Activated CD4-positive, alpha-beta T cell treated with anti-CD3 and anti-CD28 coated beads for 36 hours (primary cell): ENCODE results near the gene LAMB4. TPM values are rescaled to one million over a fixed set of nuclear protein-coding genes. Genes with fewer than 3 reads are reported as not detected.

Experiments used
- ATAC-seq: fragments of 200-7000 bp; cut with Tn5 transposase; one replicate; pipeline ENCODE4 v1.10.0; 2021; ENCODE audit warnings: mild to moderate bottlenecking, moderate library complexity
- CTCF ChIA-PET: fragments of 350-600 bp; sonication (Branson Sonifier 250); formaldehyde crosslinking; loops from one replicate; lab custom pipeline; 2021; ENCODE audit warnings: antibody characterized with exemption; lab: Charles Lee
- POLR2A ChIA-PET: fragments of 350-600 bp; sonication (Branson Sonifier 250); formaldehyde crosslinking; loops from one replicate; lab custom pipeline; 2021; ENCODE audit warnings: antibody characterized with exemption, inconsistent platforms; lab: Charles Lee
- DNase-seq: peaks from one replicate; pipeline ENCODE4 v3.0.0-alpha.2; 2020
- H3K27ac Mint-ChIP-seq: one replicate; pipeline ENCODE4 v1.8.0; 2021; ENCODE audit warnings: mixed read lengths
- H3K27me3 Mint-ChIP-seq: one replicate; pipeline ENCODE4 v1.8.0; 2021; ENCODE audit warnings: mixed read lengths
- H3K36me3 Mint-ChIP-seq: one replicate; pipeline ENCODE4 v1.8.0; 2021; ENCODE audit warnings: low read depth, mixed read lengths
- H3K4me1 Mint-ChIP-seq: one replicate; pipeline ENCODE4 v1.8.0; 2021; ENCODE audit warnings: mixed read lengths
- H3K4me3 Mint-ChIP-seq: one replicate; pipeline ENCODE4 v1.8.0; 2021; ENCODE audit warnings: mild to moderate bottlenecking, moderate library complexity, mixed read lengths
- H3K9me3 Mint-ChIP-seq: one replicate; pipeline ENCODE4 v1.8.0; 2021; ENCODE audit warnings: low read depth, mixed read lengths
- intact Hi-C, 2 experiments: fragments of 100-400 bp; cut with DNase I in 1 of 2; cut with micrococcal nuclease in 1 of 2; formaldehyde crosslinking; loops; one replicate each; pipeline versions ENCODE4 v1.14.2 to v1.15.1; 2022 to 2024; cut with DNase I, micrococcal nuclease
- total RNA-seq, 2 experiments: library from RNA; stranded (reverse); gene quantifications; one replicate each; pipeline ENCODE4 v1.2.3, GENCODE V29; 2021

Gene LAMB4
- total RNA-seq, 2 experiments from 2014 or later, result not detected

DNA sequence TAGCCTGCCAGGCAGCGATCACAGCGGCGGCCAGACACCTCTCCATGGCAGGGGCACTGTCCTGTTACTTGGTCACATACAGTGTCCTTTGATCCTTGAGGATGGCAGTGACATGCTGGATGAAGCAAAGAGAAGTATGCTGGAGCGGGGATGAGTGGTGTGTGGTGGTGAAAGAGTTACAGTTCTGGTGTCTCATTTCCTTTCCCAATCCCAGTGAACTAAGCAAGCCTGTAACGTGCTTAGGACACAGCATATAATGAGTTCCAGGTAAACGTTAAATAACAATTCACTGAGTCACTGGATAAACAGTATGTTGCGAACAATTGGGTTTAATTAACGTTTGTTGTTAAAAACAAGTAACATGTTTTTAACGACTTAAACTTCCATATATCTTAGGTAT, 63.7 kb downstream of the LAMB4 start:
- intact Hi-C loops, result no loop called here
- no peaks in the 10 kb centered on the region for H3K4me1 Mint-ChIP-seq
- no peak overlapping the region for H3K4me3 Mint-ChIP-seq
- ChIA-PET POLR2A (no interaction called here), CTCF (no interaction called here)
- ATAC-seq (no peak), DNase-seq (no peak)
- H3K9me3 Mint-ChIP-seq, result no peaks in the 10 kb centered on the region
- no peaks in the 10 kb centered on the region for H3K36me3 Mint-ChIP-seq
- no peak overlapping the region for H3K27ac Mint-ChIP-seq
- H3K27me3 Mint-ChIP-seq, result peaks cover 1% of the 10 kb centered on the region

DNA sequence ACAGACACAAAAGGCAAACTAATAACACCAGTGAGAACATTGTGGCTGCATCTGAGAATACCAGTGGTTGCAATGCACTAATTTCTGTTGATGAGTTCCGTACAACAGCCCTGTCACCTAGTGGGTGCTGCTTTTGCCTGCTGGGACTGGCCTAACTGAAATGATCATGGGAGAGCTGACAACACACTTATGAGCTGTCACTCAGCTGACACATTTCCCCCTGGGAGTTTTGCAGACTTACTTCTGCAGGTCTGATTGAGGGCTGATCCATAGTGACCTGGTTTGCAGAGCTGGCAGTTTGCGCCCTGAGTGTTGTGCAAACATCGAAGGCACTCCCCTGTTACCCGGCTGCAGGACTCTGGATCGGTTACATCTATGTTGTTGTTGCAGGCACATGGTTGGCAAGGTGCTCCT, 66.6 kb downstream of the LAMB4 start:
- Mint-ChIP-seq H3K9me3 (no peaks in the 10 kb centered on the region), H3K36me3 (no peaks in the 10 kb centered on the region), H3K27me3 (peaks cover 9% of the 10 kb centered on the region), H3K4me3 (no peak overlapping the region), H3K4me1 (no peaks in the 10 kb centered on the region), H3K27ac (no peak overlapping the region)
- ChIA-PET CTCF (interaction anchor here (1.1 kb wide), 1 partner anchor 50 kb away, joined by 3 read pairs; no protein-coding TSS in a partner anchor), POLR2A (no interaction called here)
- no peak for DNase-seq
- intact Hi-C loops, result no loop called here
- ATAC-seq, result peak; percentile 16

DNA sequence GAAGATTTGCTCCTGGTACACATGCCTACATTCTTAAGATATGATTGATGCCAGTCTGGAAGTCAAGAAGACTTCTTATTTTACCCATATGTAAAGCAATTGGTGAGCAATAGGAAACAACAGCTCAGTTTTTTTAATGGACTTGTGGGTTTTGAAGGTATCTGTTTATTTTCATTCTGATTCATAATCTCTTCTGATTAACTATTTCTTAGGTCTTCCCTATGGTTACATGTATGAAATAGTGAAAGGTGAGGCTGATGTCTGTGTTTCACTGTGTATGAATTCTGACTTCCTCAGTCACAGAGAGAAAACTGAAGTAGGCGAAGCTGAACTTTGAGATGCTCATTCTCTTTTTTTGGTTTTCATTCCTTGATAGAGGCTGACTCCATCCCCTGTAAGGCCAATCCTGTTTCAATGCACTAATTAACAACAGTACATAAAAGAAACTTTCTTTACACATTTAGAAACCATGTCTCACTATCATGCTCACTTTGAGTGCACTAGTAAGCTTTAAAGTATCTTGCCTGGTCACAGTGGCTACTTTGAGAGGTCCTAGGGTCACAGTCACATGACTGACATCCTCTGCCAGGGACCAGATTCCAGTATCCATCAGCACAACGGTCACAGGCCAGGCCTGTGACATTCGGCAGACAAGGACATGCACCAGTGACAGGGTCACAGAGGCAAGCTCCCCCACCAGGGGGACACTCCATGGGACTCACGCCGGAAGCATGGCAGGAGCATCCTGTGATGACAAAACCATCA, 67.7 kb downstream of the LAMB4 start:
- Mint-ChIP-seq H3K9me3 (no peaks in the 10 kb centered on the region), H3K27ac (no peak overlapping the region), H3K4me3 (no peak overlapping the region), H3K4me1 (no peaks in the 10 kb centered on the region), H3K36me3 (no peaks in the 10 kb centered on the region), H3K27me3 (peaks cover 9% of the 10 kb centered on the region)
- ATAC-seq (no peak), DNase-seq (no peak)
- ChIA-PET POLR2A (no interaction called here), CTCF (interaction anchor here (0.7 kb wide), 1 partner anchor 147 kb away, joined by 3 read pairs; no protein-coding TSS in a partner anchor)
- intact Hi-C loops, result no loop called here

DNA sequence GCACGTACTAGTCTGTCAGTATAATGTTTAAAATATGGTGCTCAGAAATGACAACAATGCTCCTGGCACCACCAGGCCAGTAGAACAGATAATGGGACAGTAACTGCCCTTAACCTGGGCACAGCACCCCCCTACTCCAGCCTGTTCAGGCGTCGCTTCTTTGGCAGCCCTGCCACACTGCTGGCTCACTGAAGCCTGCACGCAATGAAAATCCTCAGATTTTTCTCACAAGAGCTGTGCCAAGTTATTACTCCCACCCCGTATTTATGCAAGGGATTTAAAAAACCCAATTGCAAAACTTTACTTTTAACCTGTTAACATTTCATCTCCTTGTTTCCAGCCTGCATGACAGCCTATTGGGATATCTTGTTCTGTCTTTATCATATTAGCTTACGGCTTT, 70.6 kb downstream of the LAMB4 start:
- CTCF ChIA-PET, result no interaction called here
- Mint-ChIP-seq H3K27ac (no peak overlapping the region), H3K4me3 (no peak overlapping the region), H3K9me3 (no peaks in the 10 kb centered on the region), H3K27me3 (peaks cover 9% of the 10 kb centered on the region), H3K36me3 (no peaks in the 10 kb centered on the region), H3K4me1 (no peaks in the 10 kb centered on the region)
- intact Hi-C loops, result no loop called here
- ATAC-seq (no peak), DNase-seq (no peak)
- POLR2A ChIA-PET, result no interaction called here

DNA sequence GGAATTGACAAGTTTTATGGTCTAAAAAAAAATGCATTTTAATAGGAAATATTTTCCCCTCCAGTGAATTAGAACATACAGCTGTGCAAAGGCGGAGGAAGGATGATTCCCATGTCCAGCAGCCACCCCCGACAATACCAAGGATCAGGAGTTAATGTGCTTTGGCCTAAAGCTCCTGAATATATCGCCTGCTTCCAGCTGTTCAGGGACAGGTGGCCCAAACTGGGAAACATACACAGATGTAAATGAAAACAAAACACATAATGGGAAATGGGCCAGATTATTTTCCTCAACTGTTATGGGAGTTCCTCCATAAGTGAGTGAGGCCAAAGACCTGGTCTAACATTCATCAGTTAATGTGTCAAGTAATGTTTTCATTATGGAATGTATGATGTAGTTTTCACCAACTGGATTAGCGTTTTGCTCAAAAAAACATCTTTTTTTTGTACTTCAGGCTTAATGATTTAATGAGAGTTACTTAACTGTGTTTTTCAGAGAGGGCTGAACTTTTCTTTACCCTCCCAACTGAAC, 72.1 kb downstream of the LAMB4 start:
- no peaks in the 10 kb centered on the region for H3K9me3 Mint-ChIP-seq
- no peaks in the 10 kb centered on the region for H3K36me3 Mint-ChIP-seq
- no peak for ATAC-seq
- no peaks in the 10 kb centered on the region for H3K4me1 Mint-ChIP-seq
- peaks cover 9% of the 10 kb centered on the region for H3K27me3 Mint-ChIP-seq
- ChIA-PET CTCF (no interaction called here), POLR2A (no interaction called here)
- H3K27ac Mint-ChIP-seq, result no peak overlapping the region
- DNase-seq, result no peak
- no peak overlapping the region for H3K4me3 Mint-ChIP-seq
- intact Hi-C loops, result no loop called here

DNA sequence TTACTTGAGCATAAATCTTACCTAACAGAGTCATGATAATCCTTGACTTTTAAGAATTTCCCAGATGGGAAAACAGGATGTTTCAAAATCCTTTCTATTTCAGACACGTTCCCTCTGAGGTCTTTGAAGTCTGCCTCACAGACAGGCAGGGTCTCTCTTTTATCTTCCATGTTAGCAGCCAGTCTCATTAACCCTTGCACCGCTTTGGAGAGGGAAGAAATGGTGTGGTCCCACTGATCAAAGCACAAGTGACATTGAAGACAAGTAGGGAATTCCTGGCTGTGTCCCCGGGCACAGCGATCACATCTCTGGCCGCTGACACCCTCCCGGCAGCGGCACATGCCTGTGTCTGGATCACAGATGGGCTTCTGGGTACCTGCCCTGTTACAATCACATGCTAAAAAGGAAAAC, 74.5 kb downstream of the LAMB4 start:
- no peaks in the 10 kb centered on the region for H3K4me1 Mint-ChIP-seq
- DNase-seq (no peak), ATAC-seq (no peak)
- H3K9me3 Mint-ChIP-seq, result no peaks in the 10 kb centered on the region
- H3K4me3 Mint-ChIP-seq, result no peak overlapping the region
- peaks cover 8% of the 10 kb centered on the region for H3K27me3 Mint-ChIP-seq
- POLR2A ChIA-PET, result no interaction called here
- intact Hi-C loops, result no loop called here
- H3K27ac Mint-ChIP-seq, result no peak overlapping the region
- CTCF ChIA-PET, result no interaction called here
- H3K36me3 Mint-ChIP-seq, result no peaks in the 10 kb centered on the region

DNA sequence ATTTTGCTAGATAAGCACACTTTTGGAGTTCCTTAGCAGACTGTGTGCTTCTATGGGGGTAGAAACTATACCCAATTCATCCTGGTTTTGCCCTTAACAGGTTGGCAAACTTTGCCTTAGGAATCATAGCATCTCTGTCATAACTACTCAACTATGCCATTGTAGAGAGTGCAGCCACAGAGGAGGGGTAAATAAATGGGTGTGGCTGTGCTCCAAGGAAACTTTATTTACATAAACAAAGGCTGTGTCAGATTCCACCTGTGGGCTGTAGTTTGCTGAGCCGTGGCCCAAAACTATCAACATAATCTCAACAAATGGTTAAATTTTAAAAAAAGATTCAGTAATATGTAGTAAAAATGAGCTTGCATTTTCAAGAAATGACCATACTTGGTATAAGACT, 75.6 kb downstream of the LAMB4 start:
- H3K27me3 Mint-ChIP-seq, result peaks cover 2% of the 10 kb centered on the region
- no peaks in the 10 kb centered on the region for H3K36me3 Mint-ChIP-seq
- ATAC-seq (no peak), DNase-seq (no peak)
- no peaks in the 10 kb centered on the region for H3K4me1 Mint-ChIP-seq
- intact Hi-C loops, result no loop called here
- POLR2A ChIA-PET, result no interaction called here
- no peak overlapping the region for H3K4me3 Mint-ChIP-seq
- CTCF ChIA-PET, result no interaction called here
- H3K9me3 Mint-ChIP-seq, result no peaks in the 10 kb centered on the region
- no peak overlapping the region for H3K27ac Mint-ChIP-seq

DNA sequence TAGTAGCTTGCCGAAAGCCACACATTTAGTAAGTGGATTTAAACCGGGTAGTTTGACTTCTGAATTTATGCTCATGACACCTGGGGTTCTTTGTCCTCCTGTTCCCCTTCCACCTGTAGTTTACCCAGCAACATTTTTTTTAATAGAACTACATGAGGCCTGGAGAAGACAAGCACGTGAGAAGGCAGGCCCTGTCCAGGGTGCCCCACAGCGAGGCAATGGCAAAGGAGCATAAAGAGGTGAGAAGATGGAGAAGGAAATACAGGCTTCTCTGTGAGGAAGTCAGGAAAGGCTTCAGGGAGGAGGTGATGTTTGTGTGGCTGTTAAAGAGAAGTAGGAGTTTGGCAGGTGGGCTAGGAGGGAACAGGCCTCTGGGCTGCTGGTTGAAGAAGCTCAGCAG, 76.9 kb downstream of the LAMB4 start:
- H3K36me3 Mint-ChIP-seq, result no peaks in the 10 kb centered on the region
- no peaks in the 10 kb centered on the region for H3K9me3 Mint-ChIP-seq
- POLR2A ChIA-PET, result no interaction called here
- CTCF ChIA-PET, result no interaction called here
- H3K27me3 Mint-ChIP-seq, result no peaks in the 10 kb centered on the region
- H3K4me3 Mint-ChIP-seq, result no peak overlapping the region
- H3K4me1 Mint-ChIP-seq, result no peaks in the 10 kb centered on the region
- no peak overlapping the region for H3K27ac Mint-ChIP-seq
- ATAC-seq (no peak), DNase-seq (no peak)
- intact Hi-C loops, result no loop called here

DNA sequence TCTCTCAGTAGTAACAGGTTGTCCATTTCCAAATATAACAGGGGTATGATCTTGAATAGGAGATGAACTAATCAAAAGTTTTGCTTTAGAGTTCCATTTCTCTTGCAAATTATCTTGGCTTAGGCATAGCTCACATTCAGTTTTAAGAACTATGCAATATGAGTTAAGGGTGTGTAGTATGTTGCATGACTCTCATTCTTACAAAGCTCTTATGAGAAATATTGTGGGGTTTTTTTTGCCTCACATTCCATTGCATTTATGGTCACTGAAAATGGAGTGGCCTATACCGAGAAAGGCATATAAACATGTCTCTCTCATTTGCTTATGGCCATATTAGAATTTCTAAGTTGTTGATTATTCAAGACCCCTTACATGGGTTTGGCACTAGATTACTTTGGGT, 78.7 kb downstream of the LAMB4 start:
- H3K27ac Mint-ChIP-seq, result no peak overlapping the region
- intact Hi-C loops, result no loop called here
- CTCF ChIA-PET, result no interaction called here
- H3K4me3 Mint-ChIP-seq, result no peak overlapping the region
- no peaks in the 10 kb centered on the region for H3K4me1 Mint-ChIP-seq
- H3K27me3 Mint-ChIP-seq, result no peaks in the 10 kb centered on the region
- ATAC-seq (no peak), DNase-seq (no peak)
- H3K36me3 Mint-ChIP-seq, result no peaks in the 10 kb centered on the region
- H3K9me3 Mint-ChIP-seq, result no peaks in the 10 kb centered on the region
- POLR2A ChIA-PET, result no interaction called here

DNA sequence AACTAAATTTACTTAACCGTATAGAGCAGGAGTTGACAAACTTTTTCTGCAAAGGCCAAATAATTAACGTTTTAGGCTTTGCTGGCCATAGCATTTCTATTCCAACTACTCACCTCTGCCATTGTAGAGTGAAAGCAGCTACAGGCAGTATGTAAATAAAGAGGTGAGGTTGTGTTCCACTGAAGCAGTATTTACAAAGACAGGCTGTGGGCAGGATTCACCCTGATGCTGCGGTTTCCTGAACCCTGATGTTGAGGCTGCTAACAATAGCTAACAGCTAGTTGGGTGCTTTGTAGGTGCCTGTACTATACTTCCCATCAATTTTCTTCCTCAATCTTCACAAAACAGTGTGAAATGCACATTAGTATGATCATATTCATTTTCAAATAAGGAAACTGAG, 80.2 kb downstream of the LAMB4 start:
- no peaks in the 10 kb centered on the region for H3K27me3 Mint-ChIP-seq
- no peak for DNase-seq
- no peak overlapping the region for H3K27ac Mint-ChIP-seq
- no peaks in the 10 kb centered on the region for H3K9me3 Mint-ChIP-seq
- intact Hi-C loops, result no loop called here
- H3K4me3 Mint-ChIP-seq, result no peak overlapping the region
- ChIA-PET CTCF (no interaction called here), POLR2A (no interaction called here)
- H3K4me1 Mint-ChIP-seq, result no peaks in the 10 kb centered on the region
- no peaks in the 10 kb centered on the region for H3K36me3 Mint-ChIP-seq
- ATAC-seq, result no peak

DNA sequence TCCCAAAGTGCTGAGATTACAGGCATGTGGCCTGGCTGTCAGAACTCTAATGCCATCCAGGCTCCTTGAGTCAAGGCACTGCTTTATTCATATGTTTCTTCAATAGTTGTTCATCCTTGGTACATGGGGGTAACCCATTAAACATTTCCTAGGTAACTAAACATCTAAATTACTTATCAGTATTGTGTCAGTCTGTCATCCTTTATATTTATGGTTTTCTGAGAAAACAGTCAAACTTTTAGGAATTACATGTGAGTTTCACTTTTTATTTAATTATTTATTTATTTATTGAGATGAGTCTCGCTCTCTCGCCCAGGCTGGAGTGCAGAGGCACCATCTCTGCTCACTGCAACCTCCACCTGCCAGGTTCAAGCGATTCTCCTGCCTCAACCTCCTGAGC, 81.7 kb downstream of the LAMB4 start:
- intact Hi-C loops, result no loop called here

DNA sequence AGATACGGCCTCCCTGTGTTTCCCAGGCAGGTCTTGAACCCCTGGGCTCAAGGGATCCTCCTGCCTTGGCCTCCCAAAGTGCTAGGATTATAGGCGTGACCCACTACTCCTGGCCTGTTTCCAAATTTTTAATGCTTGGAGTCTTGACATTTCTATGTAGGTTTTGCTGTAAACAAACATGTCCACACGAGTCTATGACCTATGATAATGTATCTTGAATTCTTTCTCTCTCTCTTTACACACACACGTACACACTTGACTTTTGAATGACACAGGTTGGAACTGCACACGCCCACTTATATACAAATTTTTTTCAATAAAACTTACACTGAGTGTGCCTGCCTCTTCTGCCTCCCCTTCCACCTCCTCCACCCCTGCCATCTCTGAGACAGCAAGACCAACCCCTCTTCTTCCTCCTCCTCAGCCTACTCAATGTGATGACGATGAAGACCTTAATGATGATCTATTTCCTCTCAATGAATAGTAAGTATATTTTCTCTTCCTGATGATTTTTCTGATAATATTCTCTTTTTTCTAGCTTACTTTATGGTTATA, 83.1 kb downstream of the LAMB4 start:
- Mint-ChIP-seq H3K27ac (no peak overlapping the region), H3K4me3 (no peak overlapping the region), H3K27me3 (no peaks in the 10 kb centered on the region), H3K9me3 (no peaks in the 10 kb centered on the region), H3K36me3 (no peaks in the 10 kb centered on the region), H3K4me1 (no peaks in the 10 kb centered on the region)
- ATAC-seq (no peak), DNase-seq (no peak)
- ChIA-PET CTCF (interaction anchor here (1.0 kb wide), 1 partner anchor 30 kb away, joined by 3 read pairs; no protein-coding TSS in a partner anchor), POLR2A (no interaction called here)
- intact Hi-C loops, result no loop called here

More for the DNA sequence above, 81.7 kb downstream of the LAMB4 start:
- H3K27me3 Mint-ChIP-seq, result no peaks in the 10 kb centered on the region
- no peak overlapping the region for H3K4me3 Mint-ChIP-seq
- H3K4me1 Mint-ChIP-seq, result no peaks in the 10 kb centered on the region
- H3K9me3 Mint-ChIP-seq, result no peaks in the 10 kb centered on the region
- no peak overlapping the region for H3K27ac Mint-ChIP-seq
- DNase-seq, result no peak
- CTCF ChIA-PET, result no interaction called here
- POLR2A ChIA-PET, result no interaction called here
- ATAC-seq, result no peak
- H3K36me3 Mint-ChIP-seq, result no peaks in the 10 kb centered on the region
